Neural progenitor cell (in vitro differentiated cells): Measurements from ENCODE around the gene ACOT7. TPM values are rescaled to one million over a fixed set of nuclear protein-coding genes. Genes with fewer than 3 reads are reported as not detected.

Experiments used
- DNase-seq: peaks from one replicate; pipeline ENCODE4 v3.0.0-alpha.2; 2016; ENCODE audit warnings: low spot score
- H2AFZ ChIP-seq: fragments of 200-600 bp; sonication (generic); replicated peaks from 2 replicates; pipeline ENCODE4 v1.6.1; 2016; ENCODE audit warnings: antibody characterized with exemption
- H3F3A ChIP-seq: fragments of 200-600 bp; sonication (generic); 2 replicates; pipeline ENCODE4 v1.6.1; 2016; ENCODE audit warnings: antibody characterized with exemption, low read depth
- H3K27ac ChIP-seq: fragments of 200-600 bp; sonication (generic); 2 replicates; pipeline ENCODE4 v1.5.1; 2016; ENCODE audit warnings: mild to moderate bottlenecking
- H3K27me3 ChIP-seq: fragments of 200-600 bp; sonication (generic); 2 replicates; pipeline ENCODE4 v1.6.1; 2016; ENCODE audit warnings: mild to moderate bottlenecking, moderate library complexity
- H3K36me3 ChIP-seq: fragments of 200-600 bp; sonication (generic); 2 replicates; pipeline ENCODE4 v1.5.1; 2016
- H3K4me1 ChIP-seq: fragments of 200-600 bp; sonication (generic); 2 replicates; pipeline ENCODE4 v1.6.1; 2016; ENCODE audit warnings: mixed run types
- H3K4me2 ChIP-seq: fragments of 200-600 bp; sonication (generic); 2 replicates; pipeline ENCODE4 v1.6.1; 2016
- H3K4me3 ChIP-seq: fragments of 200-600 bp; sonication (generic); 2 replicates; pipeline ENCODE4 v1.5.1; 2016
- H3K79me2 ChIP-seq: fragments of 200-600 bp; sonication (generic); 2 replicates; pipeline ENCODE4 v1.6.1; 2016; ENCODE audit warnings: low read depth
- H3K9ac ChIP-seq: fragments of 200-600 bp; sonication (generic); 2 replicates; pipeline ENCODE4 v1.6.1; 2016
- H3K9me3 ChIP-seq: fragments of 200-600 bp; sonication (generic); 2 replicates; pipeline ENCODE4 v1.5.1; 2016; ENCODE audit warnings: low read depth
- H4K20me1 ChIP-seq: fragments of 200-600 bp; sonication (generic); 2 replicates; pipeline ENCODE4 v1.6.1; 2016; ENCODE audit warnings: low read depth
- H3K27ac Mint-ChIP-seq: 3 replicates; pipeline ENCODE4 v1.8.0; 2021; ENCODE audit warnings: mixed read lengths
- H3K27me3 Mint-ChIP-seq: 2 replicates; pipeline ENCODE4 v1.8.0; 2022; ENCODE audit warnings: low read depth, mild to moderate bottlenecking, inconsistent platforms, moderate library complexity, mixed read lengths; ENCODE audit not compliant: insufficient read depth
- H3K36me3 Mint-ChIP-seq: 3 replicates; pipeline ENCODE4 v1.8.0; 2021; ENCODE audit warnings: mixed read lengths
- H3K4me1 Mint-ChIP-seq: 3 replicates; pipeline ENCODE4 v1.8.0; 2021; ENCODE audit warnings: mixed read lengths
- H3K4me3 Mint-ChIP-seq: 3 replicates; pipeline ENCODE4 v1.8.0; 2021; ENCODE audit warnings: mild to moderate bottlenecking, moderate library complexity, mixed read lengths
- H3K9me3 Mint-ChIP-seq: 3 replicates; pipeline ENCODE4 v1.8.0; 2020; ENCODE audit warnings: mixed read lengths
- CTCF ChIP-seq: fragments of 200-600 bp; sonication (generic); IDR thresholded peaks from 2 replicates; pipeline ENCODE4 v1.5.1; 2017; ENCODE audit warnings: antibody characterized with exemption, mild to moderate bottlenecking
- EZH2 ChIP-seq: fragments of 200-600 bp; sonication (generic); IDR thresholded peaks from 2 replicates; pipeline ENCODE4 v1.6.1; 2017; ENCODE audit warnings: antibody characterized with exemption, mild to moderate bottlenecking, moderate library complexity
- EZH2phosphoT487 ChIP-seq: fragments of 200-600 bp; sonication (generic); IDR thresholded peaks from 2 replicates; pipeline ENCODE4 v1.6.1; 2017; ENCODE audit warnings: antibody characterized with exemption
- total RNA-seq: library from RNA; depleted of rRNA; stranded (reverse); fragments of >200 nt; gene quantifications from 2 replicates; pipeline ENCODE4 v1.2.3, GENCODE V29; 2015; ENCODE audit warnings: low replicate concordance

Gene ACOT7
- total RNA-seq, 1 donor from 2014 or later: 19.6 TPM

GRCh38 chr1:6303397-6304012, 90.1 kb downstream of the ACOT7 start:
- H3K36me3 Mint-ChIP-seq: peaks cover 39% of the 10 kb centered on the region
- H3K4me1 Mint-ChIP-seq: peaks cover 20% of the 10 kb centered on the region
- Histone ChIP-seq H3K36me3 (no peaks in the 10 kb centered on the region), H4K20me1 (peaks cover 5% of the 10 kb centered on the region), H3K4me3 (no peak overlapping the region), H3K9ac (no peak overlapping the region), H3F3A (no peaks in the 10 kb centered on the region), H3K27me3 (no peaks in the 10 kb centered on the region), H3K9me3 (no peaks in the 10 kb centered on the region), H3K27ac (no peak overlapping the region), H3K4me2 (no peak overlapping the region), H2AFZ (no peak overlapping the region), H3K4me1 (no peaks in the 10 kb centered on the region), H3K79me2 (no peaks in the 10 kb centered on the region)
- H3K27ac Mint-ChIP-seq: no peak overlapping the region
- no peak overlapping the region for H3K4me3 Mint-ChIP-seq
- no peak for DNase-seq
- H3K27me3 Mint-ChIP-seq: peaks cover 8% of the 10 kb centered on the region
- TF ChIP-seq EZH2 (no peak), CTCF (no peak), EZH2phosphoT487 (no peak)
- H3K9me3 Mint-ChIP-seq: peaks cover 16% of the 10 kb centered on the region

- Histone ChIP-seq H4K20me1 (peaks cover 5% of the 10 kb centered on the region), H3K36me3 (no peaks in the 10 kb centered on the region), H3K4me3 (no peak overlapping the region), H3K4me2 (no peak overlapping the region), H3K9ac (no peak overlapping the region), H3F3A (no peaks in the 10 kb centered on the region), H3K4me1 (no peaks in the 10 kb centered on the region), H3K27ac (no peak overlapping the region), H3K79me2 (no peaks in the 10 kb centered on the region), H2AFZ (no peak overlapping the region), H3K9me3 (no peaks in the 10 kb centered on the region), H3K27me3 (no peaks in the 10 kb centered on the region)
- peaks cover 11% of the 10 kb centered on the region for H3K9me3 Mint-ChIP-seq
- H3K36me3 Mint-ChIP-seq: peaks cover 32% of the 10 kb centered on the region
- peaks cover 20% of the 10 kb centered on the region for H3K4me1 Mint-ChIP-seq
- TF ChIP-seq EZH2phosphoT487 (no peak), CTCF (no peak), EZH2 (no peak)
- no peak overlapping the region for H3K4me3 Mint-ChIP-seq
- H3K27me3 Mint-ChIP-seq: peaks cover 8% of the 10 kb centered on the region
- no peak overlapping the region for H3K27ac Mint-ChIP-seq
- no peak for DNase-seq
Measured at GRCh38 chr1:6302568-6302967, 91.0 kb downstream of the ACOT7 start.

- H3K27ac Mint-ChIP-seq: no peak overlapping the region
- H3K4me2 ChIP-seq: no peak overlapping the region
- no peaks in the 10 kb centered on the region for H3K27me3 ChIP-seq
- no peak overlapping the region for H3K4me3 ChIP-seq
- peaks cover 22% of the 10 kb centered on the region for H3K36me3 Mint-ChIP-seq
- H3K9me3 ChIP-seq: no peaks in the 10 kb centered on the region
- no peaks in the 10 kb centered on the region for H3K79me2 ChIP-seq
- H3K36me3 ChIP-seq: no peaks in the 10 kb centered on the region
- peaks cover 15% of the 10 kb centered on the region for H3K4me1 Mint-ChIP-seq
- H3K27ac ChIP-seq: no peak overlapping the region
- TF ChIP-seq CTCF (no peak), EZH2 (no peak), EZH2phosphoT487 (no peak)
- peaks cover 8% of the 10 kb centered on the region for H3K27me3 Mint-ChIP-seq
- peaks cover 5% of the 10 kb centered on the region for H4K20me1 ChIP-seq
- no peaks in the 10 kb centered on the region for H3F3A ChIP-seq
- no peaks in the 10 kb centered on the region for H3K4me1 ChIP-seq
- H2AFZ ChIP-seq: no peak overlapping the region
- no peak for DNase-seq
- H3K4me3 Mint-ChIP-seq: no peak overlapping the region
- H3K9me3 Mint-ChIP-seq: peaks cover 3% of the 10 kb centered on the region
- H3K9ac ChIP-seq: no peak overlapping the region
Measured at GRCh38 chr1:6301526-6301925, 92.0 kb downstream of the ACOT7 start.
